H9 (cell line): ENCODE measurements around the gene RPL10A. TPM values are rescaled to one million over a fixed set of nuclear protein-coding genes. Genes with fewer than 3 reads are reported as not detected.

ENCODE experiments used
- DNase-seq: peaks from one replicate; pipeline ENCODE4 v3.0.0-alpha.2; 2017
- H2AFZ ChIP-seq: one replicate; pipeline ENCODE4 v1.6.1; 2013; ENCODE audit warnings: mild to moderate bottlenecking, low read length, control low read depth, moderate library complexity
- H2AK5ac ChIP-seq: 2 replicates; pipeline ENCODE4 v1.6.1; 2013; ENCODE audit warnings: low read length, control low read depth, mixed read lengths; ENCODE audit not compliant: insufficient read length
- H2BK120ac ChIP-seq: one replicate; pipeline ENCODE4 v1.6.1; 2013; ENCODE audit warnings: low read depth, mild to moderate bottlenecking, low read length, control low read depth, inconsistent platforms; ENCODE audit not compliant: poor library complexity, severe bottlenecking
- H2BK12ac ChIP-seq: 2 replicates; pipeline ENCODE4 v1.6.1; 2013; ENCODE audit warnings: low read length, control low read depth, mixed read lengths, low read depth; ENCODE audit not compliant: insufficient read length
- H2BK15ac ChIP-seq: 2 replicates; pipeline ENCODE4 v1.6.1; 2013; ENCODE audit warnings: low read depth, low read length, control low read depth
- H2BK20ac ChIP-seq: one replicate; pipeline ENCODE4 v1.6.1; 2013; ENCODE audit warnings: low read depth, mild to moderate bottlenecking, low read length, control low read depth, inconsistent platforms; ENCODE audit not compliant: poor library complexity, severe bottlenecking
- H2BK5ac ChIP-seq: 2 replicates; pipeline ENCODE4 v1.6.1; 2013; ENCODE audit warnings: low read length, control low read depth, mixed read lengths; ENCODE audit not compliant: insufficient read length
- H3K14ac ChIP-seq: 2 replicates; pipeline ENCODE4 v1.6.1; 2013; ENCODE audit warnings: low read length, control low read depth; ENCODE audit not compliant: insufficient read depth
- H3K18ac ChIP-seq: 2 replicates; pipeline ENCODE4 v1.6.1; 2013; ENCODE audit warnings: low read depth, mild to moderate bottlenecking, mixed read lengths, low read length, control low read depth; ENCODE audit not compliant: insufficient read length
- H3K23ac ChIP-seq: 2 replicates; pipeline ENCODE4 v1.6.1; 2013; ENCODE audit warnings: low read length, control low read depth, mixed read lengths, low read depth; ENCODE audit not compliant: insufficient read length
- H3K23me2 ChIP-seq: 2 replicates; pipeline ENCODE4 v1.6.1; 2013; ENCODE audit warnings: low read depth, mild to moderate bottlenecking, mixed read lengths, low read length, control low read depth; ENCODE audit not compliant: insufficient read length, poor library complexity, severe bottlenecking
- H3K27ac ChIP-seq: 2 replicates; pipeline ENCODE4 v1.5.1; 2013; ENCODE audit warnings: low read length, control low read depth, mixed read lengths, low read depth; ENCODE audit not compliant: insufficient read length
- H3K27me3 ChIP-seq: 2 replicates; pipeline ENCODE4 v1.6.1; 2013; ENCODE audit warnings: low read length, control low read depth, inconsistent platforms; ENCODE audit not compliant: insufficient read depth
- H3K4ac ChIP-seq: 2 replicates; pipeline ENCODE4 v1.6.1; 2013; ENCODE audit warnings: low read depth, mild to moderate bottlenecking, control low read depth, inconsistent platforms, low read length, moderate library complexity
- H3K4me1 ChIP-seq: 2 replicates; pipeline ENCODE4 v1.6.1; 2013; ENCODE audit warnings: low read length, control low read depth, inconsistent platforms; ENCODE audit not compliant: insufficient read depth
- H3K4me2 ChIP-seq: 2 replicates; pipeline ENCODE4 v1.6.1; 2013; ENCODE audit warnings: low read length, control low read depth, mixed read lengths; ENCODE audit not compliant: insufficient read length, insufficient read depth
- H3K56ac ChIP-seq: 2 replicates; pipeline ENCODE4 v1.6.1; 2013; ENCODE audit warnings: low read depth, mild to moderate bottlenecking, mixed read lengths, low read length, control low read depth; ENCODE audit not compliant: insufficient read length
- H3K79me1 ChIP-seq: 2 replicates; pipeline ENCODE4 v1.6.1; 2013; ENCODE audit warnings: low read depth, mild to moderate bottlenecking, moderate library complexity, low read length, control low read depth, inconsistent platforms; ENCODE audit not compliant: insufficient read depth, poor library complexity, severe bottlenecking
- H3K79me2 ChIP-seq: 2 replicates; pipeline ENCODE4 v1.6.1; 2013; ENCODE audit warnings: low read length, control low read depth, inconsistent platforms; ENCODE audit not compliant: insufficient read depth
- H3K9ac ChIP-seq: 2 replicates; pipeline ENCODE4 v1.6.1; 2013; ENCODE audit warnings: low read length, control low read depth, mixed read lengths; ENCODE audit not compliant: insufficient read length; ENCODE audit errors: extremely low read depth
- H3K9me3 ChIP-seq: one replicate; pipeline ENCODE4 v1.6.1; 2013; ENCODE audit warnings: low read depth, low read length, inconsistent platforms; ENCODE audit not compliant: control insufficient read depth
- H3T11ph ChIP-seq: one replicate; pipeline ENCODE4 v1.6.1; 2013; ENCODE audit warnings: mild to moderate bottlenecking, low read length, control low read depth, inconsistent platforms
- H4K20me1 ChIP-seq: one replicate; pipeline ENCODE4 v1.6.1; 2013; ENCODE audit not compliant: control insufficient read depth, insufficient read length, insufficient read depth
- H4K5ac ChIP-seq: 2 replicates; pipeline ENCODE4 v1.6.1; 2013; ENCODE audit warnings: low read depth, mild to moderate bottlenecking, mixed read lengths, low read length, control low read depth; ENCODE audit not compliant: insufficient read length
- H4K8ac ChIP-seq: replicated peaks from 2 replicates; pipeline ENCODE4 v1.6.1; 2013; ENCODE audit warnings: low read length, control low read depth, mixed read lengths, low read depth; ENCODE audit not compliant: insufficient read length
- H4K91ac ChIP-seq: 2 replicates; pipeline ENCODE4 v1.6.1; 2013; ENCODE audit warnings: low read depth, mild to moderate bottlenecking, moderate library complexity, mixed read lengths, low read length, control low read depth; ENCODE audit not compliant: insufficient read length
- H3K27ac Mint-ChIP-seq, 3 experiments: 2 replicates in 2 of 3; 3 replicates in 1 of 3; pipeline ENCODE4 v1.8.0; 2020 to 2021; ENCODE audit warnings: mixed read lengths in 3 of 3, mild to moderate bottlenecking in 1 of 3, moderate library complexity in 1 of 3
- H3K27me3 Mint-ChIP-seq: 2 replicates; pipeline ENCODE4 v1.8.0; 2021; ENCODE audit warnings: low read depth, mild to moderate bottlenecking, moderate library complexity, mixed read lengths
- H3K36me3 Mint-ChIP-seq, 3 experiments: 2 replicates in 2 of 3; 3 replicates in 1 of 3; pipeline ENCODE4 v1.8.0; 2020 to 2021; ENCODE audit warnings: low read depth in 3 of 3, mixed read lengths in 3 of 3; ENCODE audit not compliant: insufficient read depth in 1 of 3
- H3K4me1 Mint-ChIP-seq, 2 experiments: 2 replicates each; pipeline ENCODE4 v1.8.0; 2020; ENCODE audit warnings: mixed read lengths in 2 of 2
- H3K4me3 Mint-ChIP-seq, 2 experiments: 2 replicates in 1 of 2; 3 replicates in 1 of 2; pipeline ENCODE4 v1.8.0; 2020 to 2021; ENCODE audit warnings: mild to moderate bottlenecking in 2 of 2, mixed read lengths in 2 of 2, moderate library complexity in 1 of 2
- H3K9me3 Mint-ChIP-seq, 2 experiments: 2 replicates in 1 of 2; 3 replicates in 1 of 2; pipeline ENCODE4 v1.8.0; 2020; ENCODE audit warnings: mild to moderate bottlenecking in 2 of 2, mixed read lengths in 2 of 2, moderate library complexity in 1 of 2
- CTCF ChIP-seq: fragments of 200-600 bp; sonication (generic); conservative IDR thresholded peaks from 3 replicates; pipeline ENCODE4 v1.8.0; 2021; ENCODE audit warnings: antibody characterized with exemption, mild to moderate bottlenecking
- WGBS: extraction: QIAGEN DNeasy Blood & Tissue Kit; methylation state at CpG from one replicate; pipeline ENCODE4 v1.1.7; 2013; ENCODE audit warnings: missing lambda C conversion rate, low lambda C conversion rate, mixed read lengths; ENCODE audit not compliant: insufficient read length; ENCODE audit errors: extremely low coverage; 5-methylcytosine and 5-hydroxymethylcytosine counted together
- total RNA-seq: library from RNA; stranded (reverse); gene quantifications from 2 replicates; pipeline ENCODE4 v1.2.1, GENCODE V29; 2021

RPL10A gene
- total RNA-seq, 1 experiment from 2014 or later: 1,830 TPM

DNA sequence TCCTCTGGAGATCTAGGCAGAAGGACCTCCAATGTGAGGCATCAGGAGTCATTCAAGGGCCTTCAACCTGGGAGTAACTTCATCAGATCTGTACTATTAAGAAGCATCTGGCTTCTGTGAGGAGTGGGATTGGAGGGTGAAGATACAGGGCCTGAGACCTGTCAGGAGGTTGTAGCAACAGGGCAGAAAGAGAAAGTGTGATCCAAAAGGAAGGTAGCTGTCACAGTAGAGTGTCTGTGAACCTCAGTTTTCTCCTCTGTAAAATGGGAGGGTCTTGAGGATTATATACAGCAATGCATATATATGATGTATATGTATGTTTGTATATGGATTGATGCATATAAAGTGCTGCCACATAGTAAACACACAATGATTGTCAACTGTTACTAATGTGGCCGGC lies 2.6 kb upstream of the RPL10A start:
- Histone ChIP-seq H3K23me2 (peaks cover 15% of the 10 kb centered on the region), H3K4me1 (peaks cover 3% of the 10 kb centered on the region; the same call in 1 of the 2 replicates), H2BK15ac (no peak overlapping the region), H3K27me3 (no peaks in the 10 kb centered on the region), H4K8ac (no peak overlapping the region), H2AK5ac (no peak overlapping the region), H3K79me2 (peaks cover 19% of the 10 kb centered on the region; the same call in 1 of the 2 replicates), H2BK20ac (no peak overlapping the region), H3T11ph (no peak overlapping the region), H3K79me1 (peaks cover 3% of the 10 kb centered on the region), H2BK120ac (no peak overlapping the region), H2BK5ac (no peak overlapping the region), H3K23ac (no peak overlapping the region), H4K91ac (no peak overlapping the region), H4K20me1 (no peaks in the 10 kb centered on the region), H3K4me2 (no peak overlapping the region), H2BK12ac (no peak overlapping the region), H3K56ac (no peak overlapping the region), H3K9ac (no peak overlapping the region), H3K27ac (no peak overlapping the region), H3K14ac (no peak overlapping the region), H4K5ac (no peak overlapping the region), H2AFZ (no peak overlapping the region), H3K4ac (no peak overlapping the region), H3K18ac (no peak overlapping the region), H3K9me3 (no peaks in the 10 kb centered on the region)
- Mint-ChIP-seq H3K4me1 (peaks cover 18 to 22% of the 10 kb centered on the region in 2 experiments), H3K27me3 (peaks cover 6% of the 10 kb centered on the region), H3K4me3 (no peak overlapping the region), H3K27ac (no peak overlapping the region), H3K36me3 (peaks cover 36 to 71% (median 64%) of the 10 kb centered on the region in 3 experiments), H3K9me3 (peaks cover 5 to 7% of the 10 kb centered on the region in 2 experiments; a peak in 4 of 5 replicates)
- no peak for DNase-seq
- no peak for TF ChIP-seq CTCF
- WGBS: no CpG with 5 or more reads among the region's 1 CpG
